Prostate gland (tissue), 2 donors: ENCODE data around the gene CUTC. TPM values are rescaled to one million over a fixed set of nuclear protein-coding genes. Genes with fewer than 3 reads are reported as not detected.

Source experiments
- DNase-seq: peaks from one replicate; pipeline ENCODE4 v3.0.0-alpha.2; 2019; ENCODE audit warnings: low spot score
- H3K27ac ChIP-seq, 2 donors: fragments of 200-600 bp; sonication (generic); 2 replicates each; pipeline ENCODE4 v1.5.1; 2017 to 2019
- H3K27me3 ChIP-seq: fragments of 200-600 bp; sonication (generic); replicated peaks from 2 replicates; pipeline ENCODE4 v1.5.1; 2019; ENCODE audit not compliant: insufficient read depth
- H3K36me3 ChIP-seq, 2 donors: fragments of 200-600 bp; sonication (generic); 1 replicate in 1 of 2; 2 replicates in 1 of 2; pipeline versions ENCODE4 v1.5.1 to v1.8.1; 2017 to 2019
- H3K4me1 ChIP-seq: fragments of 200-600 bp; sonication (generic); replicated peaks from 2 replicates; pipeline ENCODE4 v1.5.1; 2019
- H3K4me3 ChIP-seq, 2 donors: fragments of 200-600 bp; sonication (generic); 2 replicates each; pipeline ENCODE4 v1.5.1; 2017 to 2019
- H3K9me3 ChIP-seq: fragments of 200-600 bp; sonication (generic); 2 replicates; pipeline ENCODE4 v1.5.1; 2017
- POLR2A ChIP-seq: fragments of 450-650 bp; IDR thresholded peaks from one replicate; pipeline ENCODE4 v1.6.1; 2016; ENCODE audit warnings: antibody characterized with exemption, mild to moderate bottlenecking
- POLR2AphosphoS5 ChIP-seq: sonication (generic); formaldehyde crosslinking; IDR thresholded peaks from one replicate; pipeline ENCODE4 v1.6.1; 2017; ENCODE audit warnings: antibody characterized with exemption
- WGBS: methylation state at CpG from one replicate; pipeline ENCODE4 v1.1.5; 2018; 5-methylcytosine and 5-hydroxymethylcytosine counted together
- intact Hi-C: fragments of 100-400 bp; cut with DNase I; formaldehyde crosslinking; loops from one replicate; pipeline ENCODE4 v1.14.2; 2022
- total RNA-seq, 2 donors: library from RNA; depleted of rRNA; stranded (reverse); fragments of >200 nt; gene quantifications; one replicate each; pipeline ENCODE4 v1.1.0, GENCODE V29; 2016
- TF ChIP-seq, protein P1 (sequence below), 4 experiments: fragments of 200-600 bp in 2 of 4; fragments of 450-650 bp in 2 of 4; sonication (generic) in 2 of 4; IDR thresholded peaks; 1 replicate in 3 of 4; 2 replicates in 1 of 4; pipeline ENCODE4 v1.5.1; 2016 to 2019; ENCODE audit warnings: antibody characterized with exemption in 4 of 4, mild to moderate bottlenecking in 2 of 4, moderate library complexity in 2 of 4

CUTC gene
- total RNA-seq, 2 donors from 2014 or later = 18.4 to 27.3 TPM

- TF ChIP-seq, protein P1, sequence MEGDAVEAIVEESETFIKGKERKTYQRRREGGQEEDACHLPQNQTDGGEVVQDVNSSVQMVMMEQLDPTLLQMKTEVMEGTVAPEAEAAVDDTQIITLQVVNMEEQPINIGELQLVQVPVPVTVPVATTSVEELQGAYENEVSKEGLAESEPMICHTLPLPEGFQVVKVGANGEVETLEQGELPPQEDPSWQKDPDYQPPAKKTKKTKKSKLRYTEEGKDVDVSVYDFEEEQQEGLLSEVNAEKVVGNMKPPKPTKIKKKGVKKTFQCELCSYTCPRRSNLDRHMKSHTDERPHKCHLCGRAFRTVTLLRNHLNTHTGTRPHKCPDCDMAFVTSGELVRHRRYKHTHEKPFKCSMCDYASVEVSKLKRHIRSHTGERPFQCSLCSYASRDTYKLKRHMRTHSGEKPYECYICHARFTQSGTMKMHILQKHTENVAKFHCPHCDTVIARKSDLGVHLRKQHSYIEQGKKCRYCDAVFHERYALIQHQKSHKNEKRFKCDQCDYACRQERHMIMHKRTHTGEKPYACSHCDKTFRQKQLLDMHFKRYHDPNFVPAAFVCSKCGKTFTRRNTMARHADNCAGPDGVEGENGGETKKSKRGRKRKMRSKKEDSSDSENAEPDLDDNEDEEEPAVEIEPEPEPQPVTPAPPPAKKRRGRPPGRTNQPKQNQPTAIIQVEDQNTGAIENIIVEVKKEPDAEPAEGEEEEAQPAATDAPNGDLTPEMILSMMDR (IDR thresholded peaks at IDR 0.05) = no peak
- TF ChIP-seq POLR2AphosphoS5 = peak; percentile 12
- no peaks in the 10 kb centered on the region for H3K4me1 ChIP-seq
- H3K27ac ChIP-seq = no peak overlapping the region
- no peak overlapping the region for H3K4me3 ChIP-seq
- DNase-seq = no peak
- 57% methylated on average over 6 of the region's 6 CpGs for WGBS
- no peaks in the 10 kb centered on the region for H3K27me3 ChIP-seq
- intact Hi-C loops = loop anchor here (10.0 kb wide), 1 partner anchor 54 kb away; the partner anchor contains the start of genes COX15 and CUTC
- no peaks in the 10 kb centered on the region for H3K36me3 ChIP-seq
- H3K9me3 ChIP-seq = no peaks in the 10 kb centered on the region
Observed at GRCh38 chr10:99788598-99789256, 56.7 kb downstream of the CUTC start.

DNA sequence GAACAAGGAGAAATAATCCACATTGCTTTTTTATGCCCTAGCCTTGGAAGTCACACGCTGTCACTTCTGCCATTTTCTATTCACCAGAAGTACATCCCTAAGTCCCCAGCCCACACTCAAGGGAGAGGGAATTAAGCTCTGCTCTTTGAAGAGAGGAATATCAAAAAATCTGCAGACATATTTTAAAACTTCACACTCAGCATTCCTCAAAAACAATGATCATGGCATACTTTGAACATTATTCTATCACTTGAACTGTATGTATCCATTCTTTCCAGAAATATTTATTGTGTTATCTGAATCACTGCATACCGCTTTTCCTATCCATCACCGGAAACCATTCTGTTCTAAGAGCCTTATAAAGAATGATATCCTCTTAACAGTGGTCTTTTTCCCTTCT, 59.8 kb downstream of the CUTC start:
- TF ChIP-seq, protein P1 (IDR thresholded peaks at IDR 0.05) = no peak
- TF ChIP-seq POLR2A = no peak
- no peak for TF ChIP-seq POLR2AphosphoS5
- intact Hi-C loops = no loop called here
- no peaks in the 10 kb centered on the region for H3K9me3 ChIP-seq
- no peaks in the 10 kb centered on the region for H3K36me3 ChIP-seq
- WGBS = 89% methylated on average over 3 of the region's 3 CpGs
- no peak overlapping the region for H3K4me3 ChIP-seq
- H3K4me1 ChIP-seq = no peaks in the 10 kb centered on the region
- no peak for DNase-seq
- no peak overlapping the region for H3K27ac ChIP-seq
- H3K27me3 ChIP-seq = no peaks in the 10 kb centered on the region

GRCh38 chr10:99793819-99794218, 61.8 kb downstream of the CUTC start:
- intact Hi-C loops = no loop called here
- Histone ChIP-seq H3K36me3 (no peaks in the 10 kb centered on the region), H3K27me3 (no peaks in the 10 kb centered on the region), H3K4me3 (no peak overlapping the region), H3K27ac (no peak overlapping the region), H3K4me1 (no peaks in the 10 kb centered on the region), H3K9me3 (no peaks in the 10 kb centered on the region)
- no peak for DNase-seq
- TF ChIP-seq, protein P1 (IDR thresholded peaks at IDR 0.05) = no peak
- TF ChIP-seq POLR2AphosphoS5 = no peak
- TF ChIP-seq POLR2A = no peak
- 97% methylated on average over 4 of the region's 4 CpGs for WGBS

- Histone ChIP-seq H3K4me3 (no peak overlapping the region), H3K27ac (no peak overlapping the region), H3K27me3 (no peaks in the 10 kb centered on the region), H3K36me3 (no peaks in the 10 kb centered on the region), H3K9me3 (no peaks in the 10 kb centered on the region), H3K4me1 (no peaks in the 10 kb centered on the region)
- intact Hi-C loops = no loop called here
- no peak for DNase-seq
- 90% methylated on average over 6 of the region's 6 CpGs for WGBS
- TF ChIP-seq, protein P1 (IDR thresholded peaks at IDR 0.05) = no peak
- TF ChIP-seq POLR2A = no peak
- no peak for TF ChIP-seq POLR2AphosphoS5
Observed at GRCh38 chr10:99796928-99797327, 64.9 kb downstream of the CUTC start.

DNA sequence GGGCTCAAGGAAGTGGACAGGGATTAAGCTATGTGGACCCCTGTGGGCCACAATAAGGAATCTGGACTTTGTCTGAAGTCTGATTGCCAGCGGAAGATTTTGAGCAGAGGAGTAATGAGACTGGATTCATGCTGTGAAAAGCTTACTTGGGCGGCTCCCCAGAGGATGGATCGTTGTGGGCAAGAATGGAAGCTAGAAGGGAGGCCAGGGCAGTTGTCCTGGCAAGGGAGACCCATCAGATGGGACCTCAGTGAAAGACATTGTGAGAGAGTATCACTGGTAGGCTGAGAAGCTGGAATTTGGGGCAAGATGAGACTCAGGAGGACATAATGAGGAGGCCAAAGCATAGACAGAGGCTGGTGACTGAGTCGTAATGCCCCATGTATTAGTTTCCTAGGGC, 66.0 kb downstream of the CUTC start:
- intact Hi-C loops = no loop called here
- H3K36me3 ChIP-seq = no peaks in the 10 kb centered on the region
- no peak for DNase-seq
- H3K27me3 ChIP-seq = no peaks in the 10 kb centered on the region
- no peak for TF ChIP-seq POLR2A
- TF ChIP-seq, protein P1 (IDR thresholded peaks at IDR 0.05) = no peak
- TF ChIP-seq POLR2AphosphoS5 = no peak
- no peaks in the 10 kb centered on the region for H3K4me1 ChIP-seq
- no peak overlapping the region for H3K4me3 ChIP-seq
- WGBS = 92% methylated on average over 4 of the region's 4 CpGs
- no peaks in the 10 kb centered on the region for H3K9me3 ChIP-seq
- H3K27ac ChIP-seq = no peak overlapping the region
